OCI-M2 (cell line): ENCODE results near the gene CCDC172.
"Not testable (repeated sequence)": the region's sequence is repeated elsewhere in the genome, so short reads cannot be mapped to it uniquely, and the experiment has no call there.

Experiments used
- DNase-seq: peaks from one replicate; lab custom pipeline; 2025; ENCODE audit not compliant: unreplicated experiment; lab: John Stamatoyannopoulos, UW

The CCDC172 gene

GRCh38 chr10:116331815-116332214, 7.6 kb downstream of the CCDC172 start:
- no peak for DNase-seq

DNA sequence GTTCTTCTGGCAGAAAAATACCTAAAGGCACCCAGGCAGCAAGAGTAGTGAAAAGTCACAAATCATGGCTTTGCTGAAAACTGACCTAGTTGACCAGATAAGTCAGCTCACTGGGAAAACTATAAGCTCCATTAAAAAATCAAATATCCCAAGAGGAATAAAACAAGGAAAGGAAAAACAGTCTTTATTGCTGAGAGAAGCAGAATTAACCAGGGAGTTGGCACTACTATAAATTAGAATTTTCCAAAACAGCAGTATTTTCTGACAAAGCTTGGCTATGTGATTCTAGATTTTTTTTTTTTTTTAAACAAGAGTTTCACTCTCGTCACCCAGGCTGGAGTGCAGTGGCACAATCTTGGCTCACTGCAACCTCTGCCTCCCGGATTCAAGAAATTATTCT, 12.6 kb downstream of the CCDC172 start:
- no peak for DNase-seq

GRCh38 chr10:116352125-116352524, 27.9 kb downstream of the CCDC172 start:
- no peak for DNase-seq

GRCh38 chr10:116353817-116354216, 29.6 kb downstream of the CCDC172 start:
- no peak for DNase-seq

DNA sequence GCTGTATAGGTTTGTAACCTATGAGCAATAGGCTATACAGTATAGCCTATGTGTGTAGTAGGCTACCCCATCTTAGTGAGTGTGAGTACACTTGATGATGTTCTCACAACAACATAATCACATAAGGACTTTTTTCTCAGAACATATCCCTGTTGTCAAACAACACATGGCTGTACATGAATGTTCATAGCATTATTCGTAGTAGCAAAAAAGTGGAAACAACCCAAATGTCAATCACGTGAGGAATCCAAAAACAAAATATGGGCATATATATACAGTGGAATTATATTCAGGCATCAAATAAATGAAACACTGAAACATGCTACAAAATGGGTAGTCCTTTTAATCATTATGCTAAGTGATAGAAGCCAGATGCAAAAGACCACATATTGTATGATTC, 31.1 kb downstream of the CCDC172 start:
- no peak for DNase-seq

GRCh38 chr10:116356833-116357232, 32.6 kb downstream of the CCDC172 start:
- DNase-seq = no peak

GRCh38 chr10:116364868-116365267, 40.6 kb downstream of the CCDC172 start:
- no peak for DNase-seq

DNA sequence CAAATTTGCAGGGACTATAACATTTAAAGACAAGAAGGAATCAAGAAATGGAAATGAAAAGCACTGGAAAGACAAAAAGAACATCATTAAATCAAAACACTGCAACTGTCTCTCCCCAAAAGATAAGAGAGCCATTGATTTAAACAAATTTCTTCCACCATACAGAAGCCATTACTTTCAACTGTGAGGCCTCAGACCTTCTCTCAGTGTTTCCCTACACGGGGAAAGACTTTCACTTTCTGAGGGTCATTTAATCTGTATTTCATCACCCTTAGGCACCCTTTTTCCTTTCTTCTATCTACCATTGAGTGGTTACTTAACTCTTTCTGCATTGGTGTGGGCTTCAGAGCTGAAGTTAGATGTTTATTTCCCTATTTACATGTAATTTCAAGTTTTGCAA, 47.5 kb downstream of the CCDC172 start:
- no peak for DNase-seq

- no peak for DNase-seq
These were observed 58.0 kb downstream of the CCDC172 start for GRCh38 chr10:116382290-116382689.

GRCh38 chr10:116385311-116385710, 61.1 kb downstream of the CCDC172 start:
- no peak for DNase-seq

DNA sequence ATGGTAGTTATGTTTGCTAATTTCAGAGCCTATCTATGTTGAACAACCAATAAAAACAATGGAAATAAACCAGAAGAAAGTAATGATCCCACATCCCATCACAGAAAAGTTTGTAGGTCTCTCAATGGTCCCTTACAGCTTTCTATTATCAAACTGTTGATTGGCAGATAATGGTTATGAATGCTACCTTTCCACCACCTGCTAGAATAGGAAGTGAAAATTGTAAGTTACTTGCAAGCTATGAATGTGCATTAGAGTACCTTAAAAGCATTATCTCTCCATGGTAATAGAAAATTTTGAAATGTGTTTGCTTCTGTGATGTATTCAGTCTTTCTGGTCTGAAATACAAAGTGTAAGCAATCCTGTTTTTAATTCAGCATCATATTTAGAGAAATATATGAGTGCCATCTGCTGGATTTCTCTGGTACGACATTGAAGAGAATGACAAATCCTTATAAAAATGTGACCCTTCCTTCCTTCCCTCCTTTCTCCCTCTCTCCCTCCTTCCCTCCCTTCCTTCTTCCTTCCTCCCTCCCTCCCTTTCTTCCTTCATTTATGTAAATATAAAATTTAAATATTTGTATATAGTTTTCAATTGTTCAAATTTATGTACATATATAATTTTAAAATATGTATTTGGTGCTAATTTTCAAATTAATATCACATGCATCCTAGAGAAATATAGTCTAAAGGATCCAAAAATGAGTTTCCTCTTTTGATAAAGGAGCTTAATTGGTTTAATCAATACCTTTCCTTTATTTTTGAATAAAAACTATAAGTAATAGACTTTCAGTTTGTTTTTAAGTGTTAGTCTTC, 62.0 kb downstream of the CCDC172 start:
- no peak for DNase-seq

DNA sequence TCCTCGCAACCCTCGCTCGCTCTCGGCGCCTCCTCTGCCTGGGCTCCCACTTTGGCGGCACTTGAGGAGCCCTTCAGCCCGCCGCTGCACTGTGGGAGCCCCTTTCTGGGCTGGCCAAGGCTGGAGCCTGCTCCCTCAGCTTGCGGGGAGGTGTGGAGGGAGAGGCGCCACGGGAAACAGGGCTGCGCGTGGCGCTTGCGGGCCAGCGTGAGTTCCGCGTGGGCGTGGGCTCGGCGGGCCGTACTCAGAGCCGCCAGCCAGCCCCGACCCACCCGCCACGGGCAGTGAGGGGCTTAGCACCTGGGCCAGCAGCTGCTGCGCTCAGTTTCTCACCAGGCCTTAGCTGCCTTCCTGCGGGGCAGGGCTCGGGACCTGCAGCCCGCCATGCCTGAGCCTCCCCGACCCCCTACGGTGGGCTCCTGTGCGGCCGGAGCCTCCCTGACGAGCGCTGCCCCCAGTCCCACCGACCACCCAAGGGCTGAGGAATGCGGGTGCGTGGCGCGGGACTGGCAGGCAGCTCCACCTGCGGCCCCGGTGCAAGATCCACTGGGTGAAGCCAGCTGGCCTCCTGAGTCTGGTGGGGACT, 69.1 kb downstream of the CCDC172 start:
- not testable (repeated sequence) for DNase-seq

DNA sequence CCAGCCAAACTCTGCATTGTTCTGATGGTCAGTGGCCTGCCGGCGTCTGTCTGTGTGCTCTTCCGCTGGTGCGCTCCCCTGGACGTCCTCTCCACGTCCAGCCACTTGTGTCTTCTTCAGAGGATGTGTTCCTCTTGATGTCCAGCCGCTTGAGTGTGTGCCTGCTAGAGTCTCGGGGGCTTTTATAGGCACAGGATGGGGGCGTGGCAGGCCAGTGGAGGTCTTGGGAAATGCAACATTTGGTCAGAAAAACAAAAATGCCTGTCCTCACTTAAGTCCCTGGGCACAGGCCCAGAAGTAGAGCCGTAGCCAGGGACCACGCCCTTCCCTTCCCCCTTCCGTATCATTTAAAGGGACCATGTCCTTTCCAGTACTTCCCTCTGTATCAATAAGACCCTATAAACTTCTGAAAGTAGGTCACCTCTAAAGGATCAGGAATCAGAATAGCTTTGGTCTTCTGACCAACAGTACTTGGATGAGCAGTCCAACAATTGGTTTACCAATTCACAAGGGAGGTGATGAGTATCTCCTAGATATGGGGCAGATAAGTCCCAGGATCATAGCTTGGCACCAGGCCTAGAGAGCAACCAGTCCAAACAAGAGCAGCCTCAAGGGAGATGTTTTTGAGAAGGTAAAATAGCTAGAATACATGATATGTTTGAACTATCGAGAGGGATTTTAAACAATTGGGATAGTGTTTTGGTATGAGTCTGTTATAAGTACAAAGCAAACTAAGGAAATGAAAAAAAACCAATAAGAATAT, 71.2 kb downstream of the CCDC172 start:
- no peak for DNase-seq

- DNase-seq = no peak
These were observed 74.0 kb downstream of the CCDC172 start for GRCh38 chr10:116398224-116398623.

DNA sequence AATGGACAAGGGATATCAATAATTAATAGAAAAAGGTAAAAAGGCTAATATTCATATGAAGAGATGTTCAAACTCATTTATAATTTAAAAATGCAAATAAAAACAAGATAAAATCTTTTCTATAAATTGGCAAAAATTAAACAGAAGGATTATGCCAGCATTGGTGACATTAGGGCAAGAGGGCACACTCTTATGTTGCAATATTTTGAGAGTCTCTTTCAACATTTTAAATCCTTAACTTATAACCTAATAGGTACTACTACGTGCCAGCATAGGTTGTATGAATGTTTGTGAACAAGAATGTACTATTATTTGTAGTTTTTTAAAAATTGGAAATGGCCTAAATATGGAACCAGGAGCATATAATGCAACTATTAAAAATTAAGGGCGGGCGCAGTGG, 78.6 kb downstream of the CCDC172 start:
- no peak for DNase-seq

DNA sequence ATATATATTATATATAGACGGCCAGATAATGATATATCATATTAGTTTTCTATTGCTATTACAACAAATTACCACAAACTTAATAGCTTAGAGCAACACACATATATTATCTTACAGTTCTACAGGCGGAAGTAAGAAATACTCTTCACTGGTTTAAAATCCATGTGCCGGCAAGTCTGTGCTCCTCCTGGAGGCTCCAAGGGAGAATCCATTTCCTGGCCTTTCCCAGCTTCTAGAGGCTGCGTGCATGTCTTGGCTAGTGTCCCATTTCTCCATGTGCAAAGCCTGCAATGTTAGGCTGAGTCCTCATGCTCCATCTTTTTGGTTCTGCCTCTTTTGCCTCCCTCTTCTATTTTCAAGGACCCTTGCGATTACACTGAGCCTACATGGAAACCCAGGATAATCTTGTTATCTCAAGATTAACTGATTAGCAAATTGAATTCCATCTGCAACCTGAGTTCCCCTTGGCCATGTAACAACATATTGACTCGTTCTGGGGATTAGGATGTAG, 79.5 kb downstream of the CCDC172 start:
- no peak for DNase-seq

DNA sequence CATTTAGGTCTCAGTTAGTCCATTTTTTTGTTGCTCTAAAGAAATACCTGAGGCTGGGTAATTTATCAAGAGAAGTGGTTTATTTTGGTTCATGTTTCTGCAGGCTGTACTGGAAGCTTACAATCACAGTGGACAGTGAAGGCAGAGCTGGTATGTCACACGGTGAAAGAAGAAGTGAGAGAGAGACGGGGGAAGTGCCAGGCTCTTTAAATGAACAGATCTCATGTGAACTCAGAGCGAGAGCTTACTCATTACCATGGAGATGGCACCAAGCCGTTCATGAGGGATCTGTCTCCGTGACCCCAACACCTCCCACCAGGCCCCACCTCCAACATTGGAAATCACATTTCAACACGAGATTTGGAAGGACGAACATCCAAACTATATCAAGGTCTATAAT, 84.5 kb downstream of the CCDC172 start:
- DNase-seq = no peak

GRCh38 chr10:116410351-116410750, 86.1 kb downstream of the CCDC172 start:
- no peak for DNase-seq

DNA sequence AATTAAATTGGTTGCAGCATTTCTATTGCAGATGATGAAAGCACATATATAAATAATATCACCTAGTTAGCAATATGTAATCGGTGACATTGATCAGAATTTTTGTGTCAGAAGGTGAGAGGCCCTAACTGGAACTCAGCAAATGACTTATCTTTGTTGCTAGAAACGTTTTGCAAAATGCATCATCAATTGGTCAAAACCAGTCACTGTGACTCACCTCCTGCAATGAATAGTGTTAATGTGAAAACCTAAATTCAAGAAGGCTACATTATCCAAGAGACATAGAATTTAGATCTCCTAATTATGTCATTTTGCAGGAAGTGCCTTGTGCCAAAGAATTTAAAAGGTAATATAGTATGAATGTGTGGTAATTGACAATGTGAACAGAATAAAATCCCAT, 93.6 kb downstream of the CCDC172 start:
- no peak for DNase-seq

DNA sequence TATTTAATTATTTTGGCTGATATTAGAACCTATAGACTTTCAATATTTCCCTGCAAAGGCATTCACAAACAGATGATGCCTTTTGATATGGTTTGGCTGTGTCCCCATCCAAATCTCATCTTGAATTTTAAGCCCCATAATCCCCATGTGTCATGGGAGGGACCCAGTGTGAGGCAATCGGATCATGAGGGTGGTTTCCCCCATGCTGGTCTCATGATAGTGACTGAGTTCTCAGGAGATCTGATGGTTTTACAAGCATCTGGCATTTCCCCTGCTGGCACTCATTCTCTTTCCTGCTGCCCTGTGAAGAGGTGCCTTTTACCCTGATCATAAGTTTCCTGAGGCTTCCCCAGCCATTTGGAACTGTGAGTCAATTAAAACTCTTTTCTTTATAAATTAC, 94.1 kb downstream of the CCDC172 start:
- no peak for DNase-seq

GRCh38 chr10:116421815-116422214, 97.6 kb downstream of the CCDC172 start:
- DNase-seq = no peak

DNA sequence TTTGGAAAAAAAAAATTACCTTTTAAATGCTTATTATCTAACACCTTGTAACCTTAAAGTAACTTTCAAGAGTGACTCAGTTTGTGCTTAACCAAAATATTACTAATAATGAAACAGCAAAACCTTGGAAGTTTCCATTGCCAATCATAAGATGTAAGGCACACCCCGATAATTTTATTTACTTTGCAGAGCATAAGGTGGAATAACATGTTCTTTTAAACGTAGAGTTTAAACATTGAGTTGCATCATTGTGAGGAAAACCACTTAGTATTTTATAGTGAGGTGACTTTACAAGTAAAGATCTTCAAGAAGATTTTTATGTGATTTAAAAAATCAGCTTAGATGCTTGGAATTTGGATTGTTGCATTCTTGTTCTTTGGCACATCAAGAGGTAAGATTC, 103.4 kb downstream of the CCDC172 start, which contains the start of gene PNLIPRP3:
Gene PNLIPRP3, plus strand, starts transcription at position 177 of the 400 bp plus-strand sequence. Its CDS starts 166 bp downstream, at position 343.
- DNase-seq = no peak
